Neural progenitor cell (in vitro differentiated cells): ENCODE data around the gene NEGR1.

Experiments
- EZH2 ChIP-seq: fragments of 200-600 bp; sonication (generic); IDR thresholded peaks from 2 replicates; pipeline ENCODE4 v1.6.1; 2017; ENCODE audit warnings: antibody characterized with exemption, mild to moderate bottlenecking, moderate library complexity
- EZH2phosphoT487 ChIP-seq: fragments of 200-600 bp; sonication (generic); IDR thresholded peaks from 2 replicates; pipeline ENCODE4 v1.6.1; 2017; ENCODE audit warnings: antibody characterized with exemption
- TF ChIP-seq, protein P1 (sequence below): fragments of 200-600 bp; sonication (generic); IDR thresholded peaks from 2 replicates; pipeline ENCODE4 v1.5.1; 2017; ENCODE audit warnings: antibody characterized with exemption, mild to moderate bottlenecking

- TF ChIP-seq, protein P1, sequence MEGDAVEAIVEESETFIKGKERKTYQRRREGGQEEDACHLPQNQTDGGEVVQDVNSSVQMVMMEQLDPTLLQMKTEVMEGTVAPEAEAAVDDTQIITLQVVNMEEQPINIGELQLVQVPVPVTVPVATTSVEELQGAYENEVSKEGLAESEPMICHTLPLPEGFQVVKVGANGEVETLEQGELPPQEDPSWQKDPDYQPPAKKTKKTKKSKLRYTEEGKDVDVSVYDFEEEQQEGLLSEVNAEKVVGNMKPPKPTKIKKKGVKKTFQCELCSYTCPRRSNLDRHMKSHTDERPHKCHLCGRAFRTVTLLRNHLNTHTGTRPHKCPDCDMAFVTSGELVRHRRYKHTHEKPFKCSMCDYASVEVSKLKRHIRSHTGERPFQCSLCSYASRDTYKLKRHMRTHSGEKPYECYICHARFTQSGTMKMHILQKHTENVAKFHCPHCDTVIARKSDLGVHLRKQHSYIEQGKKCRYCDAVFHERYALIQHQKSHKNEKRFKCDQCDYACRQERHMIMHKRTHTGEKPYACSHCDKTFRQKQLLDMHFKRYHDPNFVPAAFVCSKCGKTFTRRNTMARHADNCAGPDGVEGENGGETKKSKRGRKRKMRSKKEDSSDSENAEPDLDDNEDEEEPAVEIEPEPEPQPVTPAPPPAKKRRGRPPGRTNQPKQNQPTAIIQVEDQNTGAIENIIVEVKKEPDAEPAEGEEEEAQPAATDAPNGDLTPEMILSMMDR = no peak
- TF ChIP-seq EZH2phosphoT487 = no peak
- no peak for TF ChIP-seq EZH2
These were observed 626.7 kb downstream of the NEGR1 start for GRCh38 chr1:71655604-71656003.
